Left lung (tissue), 10 donors: ENCODE data around the gene ERICH6B. TPM values are rescaled to one million over a fixed set of nuclear protein-coding genes. Genes with fewer than 3 reads are reported as not detected.

Experiments
- ATAC-seq: fragments of 200-7000 bp; cut with Tn5 transposase; one replicate; pipeline ENCODE4 v1.9.1; 2020; ENCODE audit warnings: moderate library complexity
- DNase-seq, 4 donors: peaks; one replicate each; pipeline ENCODE4 v3.0.0-alpha.2; 2013 to 2020
- H3K27ac ChIP-seq, 2 donors: fragments of 200-600 bp; sonication (generic) in 1 of 2; one replicate each; pipeline versions ENCODE4 v1.5.0 to v1.8.0; 2020 to 2021
- H3K27me3 ChIP-seq, 2 donors: fragments of 200-600 bp; sonication (generic) in 1 of 2; one replicate each; pipeline versions ENCODE4 v1.5.0 to v1.8.0; 2020 to 2021
- H3K36me3 ChIP-seq, 2 donors: fragments of 200-600 bp; sonication (generic) in 1 of 2; one replicate each; pipeline versions ENCODE4 v1.5.0 to v1.8.0; 2020 to 2021
- H3K4me1 ChIP-seq, 2 donors: fragments of 200-600 bp; one replicate each; pipeline ENCODE4 v1.8.0; 2021
- H3K4me3 ChIP-seq, 2 donors: fragments of 200-600 bp; sonication (generic) in 1 of 2; one replicate each; pipeline versions ENCODE4 v1.5.0 to v1.8.0; 2020 to 2021; ENCODE audit warnings: mild to moderate bottlenecking in 1 of 2
- H3K9me3 ChIP-seq, 2 donors: fragments of 200-600 bp; sonication (generic) in 1 of 2; one replicate each; pipeline versions ENCODE4 v1.5.0 to v1.8.0; 2020 to 2021
- intact Hi-C, 2 donors: fragments of 100-400 bp; cut with DNase I; formaldehyde crosslinking; loops; one replicate each; pipeline versions ENCODE4 v1.11.2 to v1.14.2; 2022
- polyA plus RNA-seq, 6 donors: library from polyadenylated mRNA; unstranded; fragments of 120-200 nt; gene quantifications; one replicate each; pipeline ENCODE4 v1.2.1, GENCODE V29; 2013; ENCODE audit not compliant: insufficient read length in 6 of 6
- total RNA-seq, 2 donors: library from RNA; stranded (reverse); fragmentation: NEBNext Ultra II Directional; extraction: Animal tissue kit (Norgen Biotek cat#: 25700); gene quantifications; one replicate each; pipeline ENCODE4 v1.2.1, GENCODE V29; 2021
- TF ChIP-seq, protein P1 (sequence below), 2 donors: fragments of 200-600 bp; sonication (generic) in 1 of 2; IDR thresholded peaks; one replicate each; pipeline versions ENCODE4 v1.5.0 to v1.8.0; 2021; ENCODE audit warnings: antibody characterized with exemption in 2 of 2
- donor health status: DM: no; HTN: yes; CAD: no.
- donor health status: DM: no; HTN: no; CAD: no.

The ERICH6B gene
- total and polyA plus RNA-seq, 8 donors: 1.5 to 4.1 (median 3.1) TPM; not detected in 2

DNA sequence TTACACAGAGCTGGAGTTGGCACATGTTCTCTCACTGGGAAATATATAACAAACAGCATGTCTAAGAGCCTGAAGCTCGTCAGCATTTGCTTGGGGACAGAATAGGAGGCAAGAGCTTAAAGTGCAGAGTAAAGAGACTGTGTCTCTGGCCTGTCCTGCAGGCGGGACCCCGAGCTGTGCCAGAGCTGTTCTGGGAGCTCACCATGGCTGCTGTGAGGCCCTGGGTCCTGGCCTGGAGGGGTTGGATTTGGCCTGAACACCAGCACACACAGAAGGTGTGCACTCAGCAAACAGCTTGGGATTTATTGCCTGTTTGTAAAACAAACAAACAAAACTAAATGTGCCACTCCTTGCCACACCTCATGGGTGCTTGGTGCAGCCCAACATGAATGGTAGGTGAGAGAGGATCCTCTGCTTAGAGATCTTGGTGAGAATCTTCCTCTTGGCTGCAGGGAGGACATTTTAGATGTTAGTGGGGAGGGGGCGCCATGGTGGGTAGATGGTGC lies 60.9 kb downstream of the ERICH6B start:
- intact Hi-C loops: no loop called here
- Histone ChIP-seq H3K9me3 (peaks cover 0 to 7% of the 10 kb centered on the region in 2 donors), H3K4me1 (no peaks in the 10 kb centered on the region), H3K36me3 (no peaks in the 10 kb centered on the region), H3K27me3 (peaks cover 0 to 3% of the 10 kb centered on the region in 2 donors), H3K27ac (no peak overlapping the region), H3K4me3 (no peak overlapping the region)
- ATAC-seq (no peak), DNase-seq (no peak)
- TF ChIP-seq, protein P1, sequence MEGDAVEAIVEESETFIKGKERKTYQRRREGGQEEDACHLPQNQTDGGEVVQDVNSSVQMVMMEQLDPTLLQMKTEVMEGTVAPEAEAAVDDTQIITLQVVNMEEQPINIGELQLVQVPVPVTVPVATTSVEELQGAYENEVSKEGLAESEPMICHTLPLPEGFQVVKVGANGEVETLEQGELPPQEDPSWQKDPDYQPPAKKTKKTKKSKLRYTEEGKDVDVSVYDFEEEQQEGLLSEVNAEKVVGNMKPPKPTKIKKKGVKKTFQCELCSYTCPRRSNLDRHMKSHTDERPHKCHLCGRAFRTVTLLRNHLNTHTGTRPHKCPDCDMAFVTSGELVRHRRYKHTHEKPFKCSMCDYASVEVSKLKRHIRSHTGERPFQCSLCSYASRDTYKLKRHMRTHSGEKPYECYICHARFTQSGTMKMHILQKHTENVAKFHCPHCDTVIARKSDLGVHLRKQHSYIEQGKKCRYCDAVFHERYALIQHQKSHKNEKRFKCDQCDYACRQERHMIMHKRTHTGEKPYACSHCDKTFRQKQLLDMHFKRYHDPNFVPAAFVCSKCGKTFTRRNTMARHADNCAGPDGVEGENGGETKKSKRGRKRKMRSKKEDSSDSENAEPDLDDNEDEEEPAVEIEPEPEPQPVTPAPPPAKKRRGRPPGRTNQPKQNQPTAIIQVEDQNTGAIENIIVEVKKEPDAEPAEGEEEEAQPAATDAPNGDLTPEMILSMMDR (IDR thresholded peaks at IDR 0.05): no peak

DNA sequence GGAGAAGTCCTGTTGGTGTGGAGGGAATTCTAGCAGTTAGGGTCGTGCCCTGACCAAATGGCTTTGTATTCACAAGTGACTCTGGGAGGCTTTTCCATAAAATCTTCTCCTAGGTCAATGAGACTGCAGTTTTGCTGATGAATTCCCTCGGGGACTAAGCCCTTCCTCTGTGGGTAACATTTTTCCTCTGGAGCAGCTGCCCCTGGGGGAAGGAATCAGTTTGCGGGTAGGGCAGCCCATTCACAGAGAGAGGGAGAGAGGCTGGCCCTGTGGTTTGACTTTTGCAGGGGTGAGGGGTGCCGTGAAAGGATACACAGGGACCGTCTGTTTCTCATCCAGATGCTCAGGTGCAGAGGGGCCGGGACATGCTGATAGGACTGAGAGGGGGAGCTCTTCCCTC lies 67.3 kb downstream of the ERICH6B start:
- no peaks in the 10 kb centered on the region for H3K36me3 ChIP-seq
- H3K9me3 ChIP-seq: no peaks in the 10 kb centered on the region
- no peak overlapping the region for H3K27ac ChIP-seq
- peaks cover 0 to 4% of the 10 kb centered on the region in 2 donors for H3K27me3 ChIP-seq
- no peak for DNase-seq
- no peak overlapping the region for H3K4me3 ChIP-seq
- intact Hi-C loops: no loop called here
- TF ChIP-seq, protein P1 (IDR thresholded peaks at IDR 0.05): no peak
- no peaks in the 10 kb centered on the region for H3K4me1 ChIP-seq
- no peak for ATAC-seq

DNA sequence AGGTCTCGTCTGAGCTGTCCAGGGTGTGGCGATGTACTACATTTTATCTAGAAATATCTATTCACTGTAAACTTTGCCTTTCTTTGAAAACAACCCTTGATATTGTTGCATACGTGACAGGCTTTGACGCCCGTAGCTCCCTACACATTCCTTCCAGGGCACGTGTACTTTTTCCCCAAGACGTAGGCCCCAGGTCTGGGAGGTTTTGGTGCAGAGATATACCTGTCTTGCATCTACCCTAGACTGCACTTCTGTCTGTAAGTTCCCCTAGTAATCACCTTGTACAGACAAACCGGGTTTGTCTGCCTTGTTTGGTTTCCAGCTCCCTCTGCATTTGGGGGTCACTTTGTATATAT lies 69.2 kb downstream of the ERICH6B start:
- ATAC-seq: no peak

DNA sequence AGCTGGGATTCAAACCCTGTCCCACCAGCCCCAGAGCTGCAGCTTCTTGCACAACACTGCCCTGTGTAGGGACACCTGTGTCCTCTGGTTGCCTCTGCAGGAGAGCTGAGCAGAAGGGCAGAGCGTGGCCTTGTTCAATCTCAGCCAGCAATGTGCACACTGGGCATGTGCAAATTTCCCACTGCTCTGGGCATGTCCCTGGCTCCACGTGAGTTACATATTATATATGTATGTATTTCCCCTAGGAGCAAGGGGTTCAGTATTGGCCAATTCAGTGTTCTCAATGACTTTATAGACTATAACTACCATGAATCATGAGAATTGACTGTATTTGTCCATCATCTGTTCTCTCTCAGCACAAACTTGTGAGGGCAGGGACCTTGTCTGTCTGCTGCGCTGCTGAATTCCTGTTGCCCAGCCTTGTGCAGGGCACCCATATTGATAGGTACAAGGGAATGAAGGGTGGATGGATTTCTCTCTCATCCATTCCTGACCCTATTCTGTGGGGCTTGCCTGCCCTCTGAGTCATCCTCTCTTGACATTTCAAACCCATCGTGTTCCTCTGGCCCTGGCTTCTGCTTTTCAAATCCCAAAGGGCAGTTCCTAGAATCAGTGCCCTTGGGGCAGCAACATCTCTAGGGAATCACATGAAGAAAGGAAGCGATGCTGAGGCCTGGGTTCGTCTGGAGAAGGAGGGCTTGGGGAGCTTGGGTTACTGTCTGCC lies 69.7 kb downstream of the ERICH6B start:
- peaks cover 0 to 4% of the 10 kb centered on the region in 2 donors for H3K27me3 ChIP-seq
- H3K9me3 ChIP-seq: no peaks in the 10 kb centered on the region
- no peaks in the 10 kb centered on the region for H3K36me3 ChIP-seq
- TF ChIP-seq, protein P1 (IDR thresholded peaks at IDR 0.05): no peak
- no peak overlapping the region for H3K27ac ChIP-seq
- no peaks in the 10 kb centered on the region for H3K4me1 ChIP-seq
- intact Hi-C loops: no loop called here
- ATAC-seq: no peak
- no peak overlapping the region for H3K4me3 ChIP-seq
- DNase-seq: no peak

More for the DNA sequence above, 69.2 kb downstream of the ERICH6B start:
- intact Hi-C loops: no loop called here
- TF ChIP-seq, protein P1 (IDR thresholded peaks at IDR 0.05): no peak
- no peaks in the 10 kb centered on the region for H3K36me3 ChIP-seq
- no peaks in the 10 kb centered on the region for H3K4me1 ChIP-seq
- no peak overlapping the region for H3K27ac ChIP-seq
- no peak for DNase-seq
- no peak overlapping the region for H3K4me3 ChIP-seq
- H3K27me3 ChIP-seq: peaks cover 0 to 4% of the 10 kb centered on the region in 2 donors
- H3K9me3 ChIP-seq: no peaks in the 10 kb centered on the region

DNA sequence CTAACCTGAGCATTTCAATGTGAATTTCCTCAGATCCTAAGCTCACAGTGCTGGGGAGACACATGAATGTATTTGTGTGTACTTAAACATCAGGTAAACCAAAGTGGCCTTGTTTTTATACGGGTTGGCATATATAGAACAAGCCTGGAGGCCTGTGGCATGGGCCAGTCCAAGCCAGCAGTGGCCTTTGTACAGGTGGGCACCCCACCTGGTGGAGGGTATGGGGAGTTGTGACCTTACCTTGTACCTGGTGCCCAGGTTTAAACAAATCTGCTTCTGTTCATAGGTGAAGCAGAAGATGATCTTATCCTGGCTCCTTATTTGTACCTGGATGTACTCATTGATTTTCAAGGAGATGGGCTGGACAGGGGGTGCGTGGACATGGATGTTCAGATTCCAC lies 71.0 kb downstream of the ERICH6B start:
- ATAC-seq: no peak
- H3K4me3 ChIP-seq: no peak overlapping the region
- no peak for DNase-seq
- no peaks in the 10 kb centered on the region for H3K4me1 ChIP-seq
- intact Hi-C loops: no loop called here
- no peaks in the 10 kb centered on the region for H3K27me3 ChIP-seq
- H3K27ac ChIP-seq: no peak overlapping the region
- no peaks in the 10 kb centered on the region for H3K9me3 ChIP-seq
- no peaks in the 10 kb centered on the region for H3K36me3 ChIP-seq
- TF ChIP-seq, protein P1 (IDR thresholded peaks at IDR 0.05): no peak
